ENCODE measurements around the gene AMELY.
"Not testable (repeated sequence)": the region's sequence is repeated elsewhere in the genome, so short reads cannot be mapped to it uniquely, and the experiment has no call there.

Gene AMELY

GRCh38 chrY:6911253-6911881, at the start of gene AMELY:
Gene AMELY (minus strand): TSS chrY:6911752. CDS start chrY:6872608, 39,144 bp downstream.
- no peak within 1 kb of the TSS for H3K4me3 ChIP-seq (ENCODE audit: low read length)
- TF ChIP-seq ZNF274 (IDR thresholded peaks at IDR 0.05; ENCODE audit: low read depth, low read length): no peak

- no peak overlapping the region for H3K4me3 ChIP-seq (ENCODE audit: low read length)
- TF ChIP-seq ZNF274 (IDR thresholded peaks at IDR 0.05; ENCODE audit: low read depth, low read length): no peak
These were observed 38.4 kb upstream of the AMELY start for GRCh38 chrY:6949947-6950346.

- TF ChIP-seq ZNF274 (IDR thresholded peaks at IDR 0.05; ENCODE audit: low read depth, low read length): no peak
- no peak overlapping the region for H3K4me3 ChIP-seq (ENCODE audit: low read length)
These were observed 36.8 kb upstream of the AMELY start for GRCh38 chrY:6948378-6948777.

GRCh38 chrY:6947695-6948094, 36.1 kb upstream of the AMELY start:
- TF ChIP-seq ZNF274 (IDR thresholded peaks at IDR 0.05; ENCODE audit: low read depth, low read length): no peak
- H3K4me3 ChIP-seq (ENCODE audit: low read length): no peak overlapping the region

- no peak for TF ChIP-seq ZNF274 (IDR thresholded peaks at IDR 0.05; ENCODE audit: low read depth, low read length)
- H3K4me3 ChIP-seq (ENCODE audit: low read length): no peak overlapping the region
These were observed 23.9 kb upstream of the AMELY start for GRCh38 chrY:6935497-6935896.

GRCh38 chrY:6931779-6932396, 20.3 kb upstream of the AMELY start:
- H3K4me3 ChIP-seq (ENCODE audit: low read length): no peak overlapping the region
- TF ChIP-seq ZNF274 (IDR thresholded peaks at IDR 0.05; ENCODE audit: low read depth, low read length): no peak

GRCh38 chrY:6929237-6929636, 17.7 kb upstream of the AMELY start:
- TF ChIP-seq ZNF274 (IDR thresholded peaks at IDR 0.05; ENCODE audit: low read depth, low read length): no peak
- H3K4me3 ChIP-seq (ENCODE audit: low read length): no peak overlapping the region

GRCh38 chrY:6928265-6928664, 16.7 kb upstream of the AMELY start:
- no peak overlapping the region for H3K4me3 ChIP-seq (ENCODE audit: low read length)
- TF ChIP-seq ZNF274 (IDR thresholded peaks at IDR 0.05; ENCODE audit: low read depth, low read length): no peak

GRCh38 chrY:6921061-6921460, 9.5 kb upstream of the AMELY start:
- H3K4me3 ChIP-seq (ENCODE audit: low read length): no peak overlapping the region
- TF ChIP-seq ZNF274 (IDR thresholded peaks at IDR 0.05; ENCODE audit: low read depth, low read length): no peak

- no peak for TF ChIP-seq ZNF274 (IDR thresholded peaks at IDR 0.05; ENCODE audit: low read depth, low read length)
- no peak overlapping the region for H3K4me3 ChIP-seq (ENCODE audit: low read length)
These were observed 1.8 kb upstream of the AMELY start for GRCh38 chrY:6913362-6913761.

GRCh38 chrY:6910372-6911252, 940 bp downstream of the AMELY start, which contains the start of gene TBL1Y:
Gene TBL1Y (plus strand): TSS chrY:6910697. CDS start chrY:7025085, 114,388 bp downstream.
- no peak within 1 kb of the TSS for H3K4me3 ChIP-seq (ENCODE audit: low read length)
- no peak for TF ChIP-seq ZNF274 (IDR thresholded peaks at IDR 0.05; ENCODE audit: low read depth, low read length)

- no peak overlapping the region for H3K4me3 ChIP-seq (ENCODE audit: low read length)
These were observed 1.7 kb downstream of the AMELY start for GRCh38 chrY:6909856-6910255.

GRCh38 chrY:6909118-6909521, 2.4 kb downstream of the AMELY start:
- H3K4me3 ChIP-seq (ENCODE audit: low read length): no peak overlapping the region

More at GRCh38 chrY:6909856-6910255, 1.7 kb downstream of the AMELY start:
- TF ChIP-seq ZNF274 (IDR thresholded peaks at IDR 0.05; ENCODE audit: low read depth, low read length): no peak

GRCh38 chrY:6908021-6908420, 3.5 kb downstream of the AMELY start:
- not testable (repeated sequence) for H3K4me3 ChIP-seq (ENCODE audit: low read length)

More at GRCh38 chrY:6909118-6909521, 2.4 kb downstream of the AMELY start:
- no peak for TF ChIP-seq ZNF274 (IDR thresholded peaks at IDR 0.05; ENCODE audit: low read depth, low read length)

- TF ChIP-seq ZNF274 (IDR thresholded peaks at IDR 0.05; ENCODE audit: low read depth, low read length): no peak
- H3K4me3 ChIP-seq (ENCODE audit: low read length): no peak overlapping the region
These were observed 4.0 kb downstream of the AMELY start for GRCh38 chrY:6907591-6907990.

GRCh38 chrY:6902116-6902515, 9.4 kb downstream of the AMELY start:
- not testable (repeated sequence) for H3K4me3 ChIP-seq (ENCODE audit: low read length)
